ENCODE measurements around the gene NRBF2.

DNA sequence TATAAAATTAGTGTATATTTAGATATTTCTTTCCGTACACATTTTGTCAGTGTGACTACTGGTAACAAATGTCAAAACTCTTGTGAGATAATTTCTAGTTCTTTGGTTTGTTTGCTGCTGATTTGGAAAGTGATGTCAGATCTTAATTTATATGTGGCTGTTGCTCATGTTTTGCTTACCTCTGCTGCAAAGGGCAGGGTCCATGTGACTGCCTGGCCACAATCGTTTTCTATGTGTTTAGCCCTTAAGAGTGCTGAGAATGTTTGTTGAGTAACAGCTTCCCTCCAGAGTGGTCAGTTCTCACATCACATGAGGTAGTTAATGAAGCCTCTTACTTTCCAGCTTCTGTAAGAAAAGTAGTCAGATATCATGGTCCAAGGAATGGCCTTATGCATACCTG, 4.2 kb downstream of the NRBF2 start:
- no peak for TF ChIP-seq POLR2A (IDR thresholded peaks at IDR 0.05)
- TF ChIP-seq, protein P1, sequence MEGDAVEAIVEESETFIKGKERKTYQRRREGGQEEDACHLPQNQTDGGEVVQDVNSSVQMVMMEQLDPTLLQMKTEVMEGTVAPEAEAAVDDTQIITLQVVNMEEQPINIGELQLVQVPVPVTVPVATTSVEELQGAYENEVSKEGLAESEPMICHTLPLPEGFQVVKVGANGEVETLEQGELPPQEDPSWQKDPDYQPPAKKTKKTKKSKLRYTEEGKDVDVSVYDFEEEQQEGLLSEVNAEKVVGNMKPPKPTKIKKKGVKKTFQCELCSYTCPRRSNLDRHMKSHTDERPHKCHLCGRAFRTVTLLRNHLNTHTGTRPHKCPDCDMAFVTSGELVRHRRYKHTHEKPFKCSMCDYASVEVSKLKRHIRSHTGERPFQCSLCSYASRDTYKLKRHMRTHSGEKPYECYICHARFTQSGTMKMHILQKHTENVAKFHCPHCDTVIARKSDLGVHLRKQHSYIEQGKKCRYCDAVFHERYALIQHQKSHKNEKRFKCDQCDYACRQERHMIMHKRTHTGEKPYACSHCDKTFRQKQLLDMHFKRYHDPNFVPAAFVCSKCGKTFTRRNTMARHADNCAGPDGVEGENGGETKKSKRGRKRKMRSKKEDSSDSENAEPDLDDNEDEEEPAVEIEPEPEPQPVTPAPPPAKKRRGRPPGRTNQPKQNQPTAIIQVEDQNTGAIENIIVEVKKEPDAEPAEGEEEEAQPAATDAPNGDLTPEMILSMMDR (IDR thresholded peaks at IDR 0.05): no peak

All from upper lobe of left lung (tissue), 4 donors.